ENCODE measurements around the gene RAB23. TPM values are rescaled to one million over a fixed set of nuclear protein-coding genes. Genes with fewer than 3 reads are reported as not detected.

RAB23 gene
- total and polyA plus RNA-seq, 9 of the 15 experiments (the other 6 are each of a cell fraction or from before 2014, with no cell fraction given), result 3.4 to 18.0 (median 9.4) TPM

- no peak for TF ChIP-seq ARID3B (CRISPR knock-in tag; IDR thresholded peaks at IDR 0.05; ENCODE audit: borderline replicate concordance)
- TF ChIP-seq ZNF644 (tag; IDR thresholded peaks at IDR 0.05; ENCODE audit: low read depth), result no peak
- no peak for TF ChIP-seq FOXK1 (CRISPR knock-in tag; IDR thresholded peaks at IDR 0.05; ENCODE audit: borderline replicate concordance)
- no peak for TF ChIP-seq RBM15 (IDR thresholded peaks at IDR 0.05; ENCODE audit: insufficient read depth, low read length)
These were observed 73.9 kb downstream of the RAB23 start (continued) for GRCh38 chr6:57147955-57148858.

- Histone ChIP-seq H3K4me3 (no peak overlapping the region), H3K27me3 (ENCODE audit: control insufficient read depth in 2 of 2, insufficient read depth in 2 of 2, low read length in 2 of 2) (no peaks in the 10 kb centered on the region), H2AFZ (ENCODE audit: low read depth, low read length) (no peak overlapping the region), H3K79me2 (ENCODE audit: control insufficient read depth, insufficient read depth, low read length) (peaks cover 9% of the 10 kb centered on the region; the same call in 2 of the 3 replicates), H3K9me1 (ENCODE audit: control insufficient read depth, insufficient read depth, low read length) (no peaks in the 10 kb centered on the region), H3K4me1 (replicated peaks in 1 of 2; ENCODE audit: control insufficient read depth in 2 of 2, insufficient read depth in 2 of 2, low read length in 2 of 2) (no peaks in the 10 kb centered on the region), H3K27ac (ENCODE audit: extremely low read depth, low read depth, low read length) (no peak overlapping the region), H4K20me1 (replicated peaks; ENCODE audit: control insufficient read depth, insufficient read depth, low read length) (no peaks in the 10 kb centered on the region), H3K9me3 (replicated peaks; ENCODE audit: control insufficient read depth, insufficient read depth, low read depth, low read length) (no peaks in the 10 kb centered on the region), H3K4me2 (ENCODE audit: insufficient read depth, low read length) (no peak overlapping the region), H3K36me3 (ENCODE audit: control insufficient read depth, insufficient read depth, low read length) (peaks cover 75% of the 10 kb centered on the region), H3K9ac (ENCODE audit: insufficient read depth in 1 of 2, low read depth in 2 of 2, low read length in 2 of 2) (no peak overlapping the region)
- in situ Hi-C loops (cut with MboI) (no loop called here), intact Hi-C loops (cut with micrococcal nuclease) (no loop called here)
- DNase-seq (ENCODE audit: extremely low read depth in 1 of 4, low spot score in 3 of 4) (no peak), FAIRE-seq (no peak), ATAC-seq (no peak)
- BruUV-seq (replicated peaks), result TSS peak; percentile 13
- ChIA-PET POLR2A (no interaction called here), CTCF (ENCODE audit: low intra/inter-chr PET ratio) (no interaction called here)
- TF ChIP-seq KLF16 (IDR thresholded peaks at IDR 0.05) (no peak), HBP1 (CRISPR knock-in tag; IDR thresholded peaks at IDR 0.05) (no peak), HOXB6 (CRISPR knock-in tag; IDR thresholded peaks at IDR 0.05; ENCODE audit: borderline replicate concordance) (no peak), CREB5 (CRISPR knock-in tag; IDR thresholded peaks at IDR 0.05) (no peak)
- 89% methylated on average over 5 of the region's 5 CpGs for WGBS (ENCODE audit: insufficient coverage, low coverage, missing lambda C conversion rate)
These were observed 74.7 kb downstream of the RAB23 start for GRCh38 chr6:57147401-57147800.

Measured in K562 (cell line).